K562 (cell line): Measurements from ENCODE around the gene CAMSAP3. TPM values are rescaled to one million over a fixed set of nuclear protein-coding genes. Genes with fewer than 3 reads are reported as not detected.

Experiments used
- ARNT ChIP-seq, 2 experiments: fragments of 450-650 bp; IDR thresholded peaks; 2 replicates each; pipeline ENCODE4 v1.6.1; 2016; ENCODE audit warnings: mild to moderate bottlenecking in 1 of 2
- EP300 ChIP-seq: IDR thresholded peaks from 2 replicates; pipeline ENCODE4 v1.6.1; 2012; ENCODE audit warnings: low read length, improper control_type of control experiment
- TCFL5 ChIP-seq: fragments of 250-450 bp; sonication (Bioruptor Pico); conservative IDR thresholded peaks from 2 replicates; pipeline ENCODE4 v1.6.1; 2021; ENCODE audit warnings: mild to moderate bottlenecking, moderate library complexity, matching md5 sums
- ZBTB7A ChIP-seq: IDR thresholded peaks from 2 replicates; pipeline ENCODE4 v1.6.1; 2011; ENCODE audit warnings: low read depth, mild to moderate bottlenecking, low read length, moderate library complexity, borderline replicate concordance; ENCODE audit not compliant: control insufficient read depth
- ZNF76 ChIP-seq: fragments of 250-450 bp; sonication (Bioruptor Pico); IDR thresholded peaks from 2 replicates; pipeline ENCODE4 v1.4.0; 2020; ENCODE audit warnings: mild to moderate bottlenecking, moderate library complexity, borderline replicate concordance
- polyA plus RNA-seq, 8 experiments: library from polyadenylated mRNA; depleted of rRNA in 4 of 8; stranded (reverse) in 5 of 8; unstranded in 3 of 8; fragments of >200 nt; fragmentation: Nextera tagmentation in 2 of 8; fragmentation: Illumina TruSeq in 1 of 8; extraction: Ambion mirVana in 2 of 8; extraction: Trizol in 1 of 8; gene quantifications; 2 replicates each; pipeline versions ENCODE4 v1.2.1 to v1.2.3, GENCODE V29; 2011 to 2014; ENCODE audit warnings: inconsistent platforms in 1 of 8, missing spikeins in 1 of 8
- total RNA-seq, 7 experiments: library from RNA; depleted of rRNA in 6 of 7; stranded (reverse); fragments of >200 nt in 6 of 7; fragmentation: Illumina TruSeq in 2 of 7; extraction: Trizol in 2 of 7; gene quantifications; 2 replicates each; pipeline versions ENCODE4 v1.2.1 to v1.2.3, GENCODE V29; 2011 to 2021; ENCODE audit warnings: low replicate concordance in 1 of 7
- TF ChIP-seq, protein P1 (sequence below): sonication (generic); formaldehyde crosslinking; IDR thresholded peaks from 2 replicates; pipeline ENCODE4 v1.8.0; 2022; ENCODE audit warnings: mild to moderate bottlenecking, missing genetic modification reagents, borderline replicate concordance
- TF ChIP-seq, protein P2 (sequence below): fragments of 450-650 bp; IDR thresholded peaks from 2 replicates; pipeline ENCODE4 v1.7.1; 2018; ENCODE audit warnings: mild to moderate bottlenecking, low read depth; ENCODE audit not compliant: partially characterized antibody
- TF ChIP-seq, protein P3 (sequence below), 2 experiments: fragments of 450-650 bp in 1 of 2; sonication (generic) in 1 of 2; formaldehyde crosslinking in 1 of 2; IDR thresholded peaks; 2 replicates each; pipeline versions ENCODE4 v1.7.1 to v1.9.0; 2016 to 2022; ENCODE audit warnings: inconsistent platforms in 1 of 2, mild to moderate bottlenecking in 1 of 2, missing genetic modification reagents in 1 of 2
- TF ChIP-seq, protein P4 (sequence below): fragments of 250-450 bp; sonication (Bioruptor Pico); IDR thresholded peaks from 2 replicates; pipeline ENCODE4 v1.4.0; 2020; ENCODE audit warnings: mild to moderate bottlenecking

CAMSAP3 gene
- total and polyA plus RNA-seq, 9 of the 15 experiments (the other 6 are each of a cell fraction or from before 2014, with no cell fraction given), result 0.01 to 0.89 (median 0.22) TPM; not detected in 1

DNA sequence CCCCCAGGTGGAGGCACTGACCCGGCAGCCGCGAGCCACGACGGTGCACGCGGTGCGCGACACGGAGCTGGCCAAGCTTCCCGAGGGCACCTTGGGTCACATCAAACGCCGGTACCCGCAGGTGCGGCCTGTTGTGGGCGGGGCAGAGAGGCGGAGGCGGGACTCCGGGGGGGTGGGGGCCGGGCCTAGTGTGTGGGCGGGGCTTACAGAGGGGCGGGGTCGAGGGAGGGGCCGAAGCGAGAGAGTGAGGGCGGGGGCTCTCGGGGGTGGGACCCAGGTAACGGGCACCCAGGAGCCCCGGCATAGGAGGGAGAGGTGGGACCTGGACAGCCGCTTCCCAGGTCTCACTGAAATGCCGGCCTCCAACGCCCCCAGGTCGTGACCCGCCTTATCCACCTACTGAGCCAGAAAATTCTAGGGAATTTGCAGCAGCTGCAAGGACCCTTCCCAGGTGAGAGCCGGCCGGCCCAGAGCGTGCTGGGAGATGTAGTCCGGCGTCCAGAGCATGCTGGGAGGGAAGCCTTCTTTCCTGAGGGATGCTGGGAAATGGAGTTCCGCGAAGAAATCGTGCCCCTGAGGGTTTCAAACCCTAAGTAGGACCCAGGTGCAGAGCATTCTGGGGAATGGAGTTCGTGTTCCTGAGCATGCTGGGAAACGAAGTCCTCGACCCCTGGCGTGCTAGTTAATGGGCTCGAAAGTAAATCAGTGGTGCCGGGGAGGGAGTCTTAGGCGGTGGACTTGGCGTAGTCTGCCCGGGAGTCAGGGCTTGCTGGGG lies 44.5 kb upstream of the CAMSAP3 start (continued):
- TF ChIP-seq ARNT (IDR thresholded peaks at IDR 0.05) (0 out of 4 replicates have a peak, but pooled peaks of 1 of the 2 experiments have one; percentile 75), ZNF76 (CRISPR knock-in tag) (no peak), TCFL5 (no peak), EP300 (no peak), ZBTB7A (no peak)
- TF ChIP-seq, protein P1, sequence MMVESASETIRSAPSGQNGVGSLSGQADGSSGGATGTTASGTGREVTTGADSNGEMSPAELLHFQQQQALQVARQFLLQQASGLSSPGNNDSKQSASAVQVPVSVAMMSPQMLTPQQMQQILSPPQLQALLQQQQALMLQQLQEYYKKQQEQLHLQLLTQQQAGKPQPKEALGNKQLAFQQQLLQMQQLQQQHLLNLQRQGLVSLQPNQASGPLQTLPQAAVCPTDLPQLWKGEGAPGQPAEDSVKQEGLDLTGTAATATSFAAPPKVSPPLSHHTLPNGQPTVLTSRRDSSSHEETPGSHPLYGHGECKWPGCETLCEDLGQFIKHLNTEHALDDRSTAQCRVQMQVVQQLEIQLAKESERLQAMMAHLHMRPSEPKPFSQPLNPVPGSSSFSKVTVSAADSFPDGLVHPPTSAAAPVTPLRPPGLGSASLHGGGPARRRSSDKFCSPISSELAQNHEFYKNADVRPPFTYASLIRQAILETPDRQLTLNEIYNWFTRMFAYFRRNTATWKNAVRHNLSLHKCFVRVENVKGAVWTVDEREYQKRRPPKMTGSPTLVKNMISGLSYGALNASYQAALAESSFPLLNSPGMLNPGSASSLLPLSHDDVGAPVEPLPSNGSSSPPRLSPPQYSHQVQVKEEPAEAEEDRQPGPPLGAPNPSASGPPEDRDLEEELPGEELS (CRISPR knock-in tag), result no peak
- TF ChIP-seq, protein P2, sequence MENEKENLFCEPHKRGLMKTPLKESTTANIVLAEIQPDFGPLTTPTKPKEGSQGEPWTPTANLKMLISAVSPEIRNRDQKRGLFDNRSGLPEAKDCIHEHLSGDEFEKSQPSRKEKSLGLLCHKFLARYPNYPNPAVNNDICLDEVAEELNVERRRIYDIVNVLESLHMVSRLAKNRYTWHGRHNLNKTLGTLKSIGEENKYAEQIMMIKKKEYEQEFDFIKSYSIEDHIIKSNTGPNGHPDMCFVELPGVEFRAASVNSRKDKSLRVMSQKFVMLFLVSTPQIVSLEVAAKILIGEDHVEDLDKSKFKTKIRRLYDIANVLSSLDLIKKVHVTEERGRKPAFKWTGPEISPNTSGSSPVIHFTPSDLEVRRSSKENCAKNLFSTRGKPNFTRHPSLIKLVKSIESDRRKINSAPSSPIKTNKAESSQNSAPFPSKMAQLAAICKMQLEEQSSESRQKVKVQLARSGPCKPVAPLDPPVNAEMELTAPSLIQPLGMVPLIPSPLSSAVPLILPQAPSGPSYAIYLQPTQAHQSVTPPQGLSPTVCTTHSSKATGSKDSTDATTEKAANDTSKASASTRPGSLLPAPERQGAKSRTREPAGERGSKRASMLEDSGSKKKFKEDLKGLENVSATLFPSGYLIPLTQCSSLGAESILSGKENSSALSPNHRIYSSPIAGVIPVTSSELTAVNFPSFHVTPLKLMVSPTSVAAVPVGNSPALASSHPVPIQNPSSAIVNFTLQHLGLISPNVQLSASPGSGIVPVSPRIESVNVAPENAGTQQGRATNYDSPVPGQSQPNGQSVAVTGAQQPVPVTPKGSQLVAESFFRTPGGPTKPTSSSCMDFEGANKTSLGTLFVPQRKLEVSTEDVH, result no peak
- TF ChIP-seq, protein P3, sequence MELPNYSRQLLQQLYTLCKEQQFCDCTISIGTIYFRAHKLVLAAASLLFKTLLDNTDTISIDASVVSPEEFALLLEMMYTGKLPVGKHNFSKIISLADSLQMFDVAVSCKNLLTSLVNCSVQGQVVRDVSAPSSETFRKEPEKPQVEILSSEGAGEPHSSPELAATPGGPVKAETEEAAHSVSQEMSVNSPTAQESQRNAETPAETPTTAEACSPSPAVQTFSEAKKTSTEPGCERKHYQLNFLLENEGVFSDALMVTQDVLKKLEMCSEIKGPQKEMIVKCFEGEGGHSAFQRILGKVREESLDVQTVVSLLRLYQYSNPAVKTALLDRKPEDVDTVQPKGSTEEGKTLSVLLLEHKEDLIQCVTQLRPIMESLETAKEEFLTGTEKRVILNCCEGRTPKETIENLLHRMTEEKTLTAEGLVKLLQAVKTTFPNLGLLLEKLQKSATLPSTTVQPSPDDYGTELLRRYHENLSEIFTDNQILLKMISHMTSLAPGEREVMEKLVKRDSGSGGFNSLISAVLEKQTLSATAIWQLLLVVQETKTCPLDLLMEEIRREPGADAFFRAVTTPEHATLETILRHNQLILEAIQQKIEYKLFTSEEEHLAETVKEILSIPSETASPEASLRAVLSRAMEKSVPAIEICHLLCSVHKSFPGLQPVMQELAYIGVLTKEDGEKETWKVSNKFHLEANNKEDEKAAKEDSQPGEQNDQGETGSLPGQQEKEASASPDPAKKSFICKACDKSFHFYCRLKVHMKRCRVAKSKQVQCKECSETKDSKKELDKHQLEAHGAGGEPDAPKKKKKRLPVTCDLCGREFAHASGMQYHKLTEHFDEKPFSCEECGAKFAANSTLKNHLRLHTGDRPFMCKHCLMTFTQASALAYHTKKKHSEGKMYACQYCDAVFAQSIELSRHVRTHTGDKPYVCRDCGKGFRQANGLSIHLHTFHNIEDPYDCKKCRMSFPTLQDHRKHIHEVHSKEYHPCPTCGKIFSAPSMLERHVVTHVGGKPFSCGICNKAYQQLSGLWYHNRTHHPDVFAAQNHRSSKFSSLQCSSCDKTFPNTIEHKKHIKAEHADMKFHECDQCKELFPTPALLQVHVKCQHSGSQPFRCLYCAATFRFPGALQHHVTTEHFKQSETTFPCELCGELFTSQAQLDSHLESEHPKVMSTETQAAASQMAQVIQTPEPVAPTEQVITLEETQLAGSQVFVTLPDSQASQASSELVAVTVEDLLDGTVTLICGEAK (IDR thresholded peaks at IDR 0.05), result peak; percentile 60; the same call in 1 of the 2 replicates
- TF ChIP-seq, protein P3 (CRISPR knock-in tag; IDR thresholded peaks at IDR 0.05), result no peak
- TF ChIP-seq, protein P4, sequence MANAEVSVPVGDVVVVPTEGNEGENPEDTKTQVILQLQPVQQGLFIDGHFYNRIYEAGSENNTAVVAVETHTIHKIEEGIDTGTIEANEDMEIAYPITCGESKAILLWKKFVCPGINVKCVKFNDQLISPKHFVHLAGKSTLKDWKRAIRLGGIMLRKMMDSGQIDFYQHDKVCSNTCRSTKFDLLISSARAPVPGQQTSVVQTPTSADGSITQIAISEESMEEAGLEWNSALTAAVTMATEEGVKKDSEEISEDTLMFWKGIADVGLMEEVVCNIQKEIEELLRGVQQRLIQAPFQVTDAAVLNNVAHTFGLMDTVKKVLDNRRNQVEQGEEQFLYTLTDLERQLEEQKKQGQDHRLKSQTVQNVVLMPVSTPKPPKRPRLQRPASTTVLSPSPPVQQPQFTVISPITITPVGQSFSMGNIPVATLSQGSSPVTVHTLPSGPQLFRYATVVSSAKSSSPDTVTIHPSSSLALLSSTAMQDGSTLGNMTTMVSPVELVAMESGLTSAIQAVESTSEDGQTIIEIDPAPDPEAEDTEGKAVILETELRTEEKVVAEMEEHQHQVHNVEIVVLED (CRISPR knock-in tag), result peak; percentile 22; the same call in 1 of the 2 replicates
